ENCODE results near the gene PTX4. TPM values are rescaled to one million over a fixed set of nuclear protein-coding genes. Genes with fewer than 3 reads are reported as not detected.

Gene PTX4
- total and polyA plus RNA-seq, 2 donors (not counting 3 experiments of a cell fraction or from before 2014, with no cell fraction given) = 0.31 TPM; not detected in 1

GRCh38 chr16:1485847-1486496 is 2.8 kb downstream of the PTX4 start:
- no peak overlapping the region for H3K9ac ChIP-seq (replicated peaks; ENCODE audit: extremely low read depth, insufficient read depth, low read length)
- H3K9me1 ChIP-seq (replicated peaks; ENCODE audit: control insufficient read depth, extremely low read depth, insufficient read depth, low read length) = no peaks in the 10 kb centered on the region
- dilution Hi-C loops (cut with MboI; ENCODE audit: extremely low pct_ligation_motif_present, low sequenced_read_pairs) = no loop called here
- H3K79me2 ChIP-seq (ENCODE audit: control insufficient read depth, insufficient read depth, low read length) = no peaks in the 10 kb centered on the region
- BruUV-seq (replicated peaks) = no TSS peak
- TF ChIP-seq POLR2A (IDR thresholded peaks at IDR 0.05; ENCODE audit: low read depth, low read length) (no peak), MYC (IDR thresholded peaks at IDR 0.05; ENCODE audit: low read depth, low read length) (no peak), GATA2 (IDR thresholded peaks at IDR 0.05; ENCODE audit: insufficient read depth, insufficient read length, low read depth, low read length) (no peak), JUN (IDR thresholded peaks at IDR 0.05; ENCODE audit: borderline replicate concordance, insufficient read depth, insufficient read length, low read depth) (no peak), MAX (IDR thresholded peaks at IDR 0.05; ENCODE audit: insufficient read depth, insufficient read length) (no peak), POLR2AphosphoS5 (IDR thresholded peaks at IDR 0.05; ENCODE audit: insufficient read depth, low read depth, low read length) (no peak), EZH2 (IDR thresholded peaks at IDR 0.05; ENCODE audit: borderline replicate concordance, low read depth, low read length, severe bottlenecking) (no peak)
- H3K36me3 ChIP-seq (ENCODE audit: control insufficient read depth in 2 of 2, extremely low read depth in 1 of 2, insufficient read depth in 2 of 2, low read length in 2 of 2) = no peaks in the 10 kb centered on the region
- H4K20me1 ChIP-seq (replicated peaks; ENCODE audit: control insufficient read depth, extremely low read depth, insufficient read depth, low read length) = no peaks in the 10 kb centered on the region
- H3K4me1 ChIP-seq (ENCODE audit: control insufficient read depth, extremely low read depth, insufficient read depth, low read length) = no peaks in the 10 kb centered on the region
- no peak overlapping the region for H2AFZ ChIP-seq (ENCODE audit: low read depth, low read length)
- no peak overlapping the region for H3K4me3 ChIP-seq (replicated peaks in 1 of 3; ENCODE audit: insufficient read depth in 1 of 3, low read depth in 1 of 3, low read length in 3 of 3)
- no peak for FAIRE-seq
- no peak for DNase-seq (ENCODE audit: low read depth, low spot score)
- ChIA-PET CTCF (no interaction called here), POLR2A (no interaction called here)
- H3K4me2 ChIP-seq (ENCODE audit: insufficient read depth, low read length) = no peak overlapping the region
- intact Hi-C loops (cut with micrococcal nuclease) = no loop called here
- H3K27me3 ChIP-seq (ENCODE audit: control insufficient read depth in 2 of 2, insufficient read depth in 2 of 2, low read length in 2 of 2) = no peaks in the 10 kb centered on the region
- no peak overlapping the region for H3K27ac ChIP-seq (ENCODE audit: insufficient read depth, low read depth, low read length)
- H3K9me3 ChIP-seq (replicated peaks; ENCODE audit: control insufficient read depth, insufficient read depth, low read length) = no peaks in the 10 kb centered on the region

Data from endothelial cell of umbilical vein (primary cell).